Loucy (cell line): ENCODE measurements around the gene PC.
A peak's percentile ranks its signal among the peaks of the same experiment; 100 is the strongest.

Experiments
- H2AFZ ChIP-seq: fragments of 200-600 bp; sonication (generic); 2 replicates; pipeline ENCODE4 v1.6.0; 2016; ENCODE audit warnings: antibody characterized with exemption, mild to moderate bottlenecking, low read length, moderate library complexity
- H3F3A ChIP-seq: fragments of 200-600 bp; 2 replicates; pipeline ENCODE4 v1.6.0; 2016; ENCODE audit warnings: antibody characterized with exemption, low read depth, mild to moderate bottlenecking
- H3K27me3 ChIP-seq: fragments of 200-600 bp; sonication (generic); 2 replicates; pipeline ENCODE4 v1.6.1; 2014; ENCODE audit warnings: low read length, mild to moderate bottlenecking; ENCODE audit not compliant: insufficient read depth, poor library complexity, severe bottlenecking
- H3K36me3 ChIP-seq: fragments of 200-600 bp; sonication (generic); 2 replicates; pipeline ENCODE4 v1.6.1; 2016; ENCODE audit warnings: low read length; ENCODE audit not compliant: insufficient read depth
- H3K4me1 ChIP-seq: fragments of 200-600 bp; sonication (generic); 2 replicates; pipeline ENCODE4 v1.5.1; 2014; ENCODE audit warnings: low read length, mild to moderate bottlenecking; ENCODE audit not compliant: insufficient read depth, poor library complexity, severe bottlenecking
- H3K4me2 ChIP-seq: fragments of 200-600 bp; sonication (generic); 2 replicates; pipeline ENCODE4 v1.6.0; 2014; ENCODE audit warnings: antibody characterized with exemption, low read length, low read depth, mild to moderate bottlenecking; ENCODE audit not compliant: poor library complexity, severe bottlenecking
- H3K4me3 ChIP-seq: fragments of 200-600 bp; sonication (generic); 2 replicates; pipeline ENCODE4 v1.5.1; 2014; ENCODE audit warnings: low read length, mild to moderate bottlenecking, mixed read lengths; ENCODE audit not compliant: poor library complexity, severe bottlenecking
- H3K79me2 ChIP-seq: fragments of 200-600 bp; sonication (generic); 2 replicates; pipeline ENCODE4 v1.6.1; 2014; ENCODE audit warnings: low read length; ENCODE audit not compliant: insufficient read depth
- H3K9ac ChIP-seq: fragments of 200-600 bp; sonication (generic); 2 replicates; pipeline ENCODE4 v1.6.0; 2014; ENCODE audit warnings: mild to moderate bottlenecking, low read depth, low read length, moderate library complexity; ENCODE audit not compliant: poor library complexity, severe bottlenecking
- H3K9me2 ChIP-seq: fragments of 200-600 bp; sonication (generic); replicated peaks from 2 replicates; pipeline ENCODE4 v1.6.1; 2016; ENCODE audit warnings: low read depth, low read length, mixed read lengths
- H3K9me3 ChIP-seq: fragments of 200-600 bp; sonication (generic); 2 replicates; pipeline ENCODE4 v1.6.1; 2014; ENCODE audit warnings: mild to moderate bottlenecking, antibody characterized with exemption, low read length, low read depth; ENCODE audit not compliant: insufficient read depth
- H4K20me1 ChIP-seq: fragments of 200-600 bp; sonication (generic); 2 replicates; pipeline ENCODE4 v1.6.0; 2014; ENCODE audit warnings: antibody characterized with exemption, low read length, mild to moderate bottlenecking; ENCODE audit not compliant: insufficient read depth, poor library complexity, severe bottlenecking
- EZH2phosphoT487 ChIP-seq: fragments of 200-600 bp; IDR thresholded peaks from 2 replicates; pipeline ENCODE4 v1.6.1; 2018; ENCODE audit warnings: antibody characterized with exemption, mild to moderate bottlenecking, moderate library complexity, borderline replicate concordance
- TF ChIP-seq, protein P1 (sequence below): fragments of 200-600 bp; sonication (generic); conservative IDR thresholded peaks from 2 replicates; pipeline ENCODE4 v1.5.1; 2014; ENCODE audit warnings: mild to moderate bottlenecking, antibody characterized with exemption, low read length

PC gene

DNA sequence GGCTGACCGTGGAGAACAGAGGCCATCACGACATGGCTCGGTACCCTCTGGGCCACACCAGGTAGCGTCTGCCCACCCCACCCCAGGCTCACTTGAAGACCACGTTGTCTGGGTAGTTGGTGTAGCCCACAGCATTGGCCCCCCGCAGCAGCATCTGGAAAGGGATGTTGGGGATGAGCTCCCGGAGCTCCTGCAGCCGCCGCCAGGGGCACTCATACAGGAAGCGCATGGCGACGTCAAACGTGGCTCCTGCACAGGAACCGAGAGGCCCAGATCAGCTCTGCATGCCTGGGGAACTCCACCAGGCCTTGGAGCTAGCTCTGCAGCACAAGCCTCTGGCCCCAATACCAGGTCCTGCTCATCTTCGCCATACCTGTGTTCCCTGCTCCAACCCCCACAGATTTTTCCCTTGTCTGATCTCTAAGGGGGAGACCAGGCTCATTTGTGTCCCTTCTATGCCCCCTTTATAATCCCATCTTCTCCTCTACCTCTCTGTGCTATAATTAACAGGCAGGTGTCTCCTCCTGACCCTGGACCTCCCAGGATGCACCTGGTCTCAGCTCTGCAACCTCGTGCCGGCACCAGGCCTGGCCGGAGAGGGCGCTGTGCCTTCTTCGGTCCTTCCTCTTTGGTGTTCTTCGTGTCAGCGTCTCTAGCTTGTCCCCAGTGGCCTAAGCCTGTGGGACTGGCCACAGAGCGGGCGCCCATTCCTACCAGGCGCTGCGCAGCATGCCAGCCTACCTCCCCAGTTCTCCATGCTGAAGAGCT lies 106.3 kb downstream of the PC start:
- Histone ChIP-seq H3K9me3 (no peaks in the 10 kb centered on the region), H3K9me2 (no peaks in the 10 kb centered on the region), H3K4me1 (peaks cover 15% of the 10 kb centered on the region), H3K4me3 (no peak overlapping the region), H4K20me1 (no peaks in the 10 kb centered on the region), H3F3A (no peaks in the 10 kb centered on the region), H3K27me3 (no peaks in the 10 kb centered on the region), H3K9ac (no peak overlapping the region), H2AFZ (no peak overlapping the region), H3K4me2 (no peak overlapping the region), H3K36me3 (peaks cover 13% of the 10 kb centered on the region; the same call in 1 of the 2 replicates), H3K79me2 (peaks cover 10% of the 10 kb centered on the region; the same call in 1 of the 2 replicates)
- no peak for TF ChIP-seq EZH2phosphoT487
- TF ChIP-seq, protein P1, sequence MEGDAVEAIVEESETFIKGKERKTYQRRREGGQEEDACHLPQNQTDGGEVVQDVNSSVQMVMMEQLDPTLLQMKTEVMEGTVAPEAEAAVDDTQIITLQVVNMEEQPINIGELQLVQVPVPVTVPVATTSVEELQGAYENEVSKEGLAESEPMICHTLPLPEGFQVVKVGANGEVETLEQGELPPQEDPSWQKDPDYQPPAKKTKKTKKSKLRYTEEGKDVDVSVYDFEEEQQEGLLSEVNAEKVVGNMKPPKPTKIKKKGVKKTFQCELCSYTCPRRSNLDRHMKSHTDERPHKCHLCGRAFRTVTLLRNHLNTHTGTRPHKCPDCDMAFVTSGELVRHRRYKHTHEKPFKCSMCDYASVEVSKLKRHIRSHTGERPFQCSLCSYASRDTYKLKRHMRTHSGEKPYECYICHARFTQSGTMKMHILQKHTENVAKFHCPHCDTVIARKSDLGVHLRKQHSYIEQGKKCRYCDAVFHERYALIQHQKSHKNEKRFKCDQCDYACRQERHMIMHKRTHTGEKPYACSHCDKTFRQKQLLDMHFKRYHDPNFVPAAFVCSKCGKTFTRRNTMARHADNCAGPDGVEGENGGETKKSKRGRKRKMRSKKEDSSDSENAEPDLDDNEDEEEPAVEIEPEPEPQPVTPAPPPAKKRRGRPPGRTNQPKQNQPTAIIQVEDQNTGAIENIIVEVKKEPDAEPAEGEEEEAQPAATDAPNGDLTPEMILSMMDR: peak; percentile 37

DNA sequence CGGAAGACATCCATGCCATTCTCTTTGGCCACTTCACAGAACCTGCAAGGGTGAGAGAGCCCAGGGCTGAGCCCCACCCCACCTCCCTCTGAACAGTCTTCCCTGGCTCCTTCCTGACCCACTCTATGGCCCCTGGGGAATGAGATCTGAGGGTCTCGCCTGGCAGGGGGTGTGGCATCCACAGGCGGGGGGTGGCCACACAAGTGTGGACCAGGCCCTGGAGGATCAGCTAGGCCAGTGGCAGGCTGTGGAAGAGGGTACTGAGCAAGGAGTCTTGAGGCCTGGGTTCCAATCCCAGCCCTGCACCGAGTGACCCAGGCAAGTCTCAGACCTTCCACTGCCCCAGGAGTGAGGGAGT lies 107.0 kb downstream of the PC start:
- no peaks in the 10 kb centered on the region for H3K9me2 ChIP-seq
- H2AFZ ChIP-seq: no peak overlapping the region
- H3F3A ChIP-seq: no peaks in the 10 kb centered on the region
- H3K9me3 ChIP-seq: no peaks in the 10 kb centered on the region
- H3K4me3 ChIP-seq: no peak overlapping the region
- H3K36me3 ChIP-seq: peaks cover 17% of the 10 kb centered on the region; the same call in 1 of the 2 replicates
- H3K4me1 ChIP-seq: peaks cover 15% of the 10 kb centered on the region
- no peaks in the 10 kb centered on the region for H3K27me3 ChIP-seq
- TF ChIP-seq EZH2phosphoT487: no peak
- peaks cover 10% of the 10 kb centered on the region; the same call in 1 of the 2 replicates for H3K79me2 ChIP-seq
- no peaks in the 10 kb centered on the region for H4K20me1 ChIP-seq
- H3K9ac ChIP-seq: no peak overlapping the region
- no peak overlapping the region for H3K4me2 ChIP-seq

DNA sequence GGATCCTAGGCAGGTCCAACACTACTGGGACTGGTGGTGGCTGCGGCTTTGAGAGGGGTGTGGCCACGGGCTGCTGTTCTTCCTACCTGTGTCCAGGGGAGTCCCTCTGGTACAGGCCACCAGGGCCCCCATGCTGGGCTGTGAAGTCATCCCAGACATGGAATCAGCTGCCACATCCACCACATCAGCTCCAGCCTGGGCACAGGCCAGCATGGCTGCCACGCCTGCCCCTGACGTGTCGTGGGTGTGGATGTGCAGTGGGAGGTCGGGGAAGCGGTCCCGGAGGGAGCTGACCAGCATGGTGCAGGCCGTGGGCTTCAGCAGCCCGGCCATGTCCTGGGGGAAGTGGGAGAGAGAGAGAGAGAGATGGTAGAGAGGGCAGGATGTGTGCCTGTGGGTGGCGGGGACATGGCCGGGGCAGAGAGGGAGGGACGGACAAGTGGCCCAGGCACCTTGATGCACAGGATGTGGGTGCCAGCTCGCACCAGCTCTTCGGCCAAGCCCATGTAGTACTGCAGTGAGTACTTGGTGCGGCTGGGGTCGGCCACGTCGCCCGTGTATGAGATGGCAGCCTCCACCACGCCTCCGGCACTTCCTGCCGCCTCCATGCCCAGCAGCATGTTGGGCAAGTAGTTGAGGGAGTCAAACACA lies 107.5 kb downstream of the PC start:
- no peaks in the 10 kb centered on the region for H3K27me3 ChIP-seq
- no peaks in the 10 kb centered on the region for H3K9me2 ChIP-seq
- no peak overlapping the region for H3K4me2 ChIP-seq

More for the DNA sequence above, 107.5 kb downstream of the PC start:
- Histone ChIP-seq H3K9ac (no peak overlapping the region), H3F3A (no peaks in the 10 kb centered on the region), H3K4me3 (no peak overlapping the region), H3K4me1 (peaks cover 13% of the 10 kb centered on the region), H3K9me3 (no peaks in the 10 kb centered on the region), H3K36me3 (peaks cover 17% of the 10 kb centered on the region; the same call in 1 of the 2 replicates), H4K20me1 (no peaks in the 10 kb centered on the region), H2AFZ (no peak overlapping the region), H3K79me2 (peaks cover 14% of the 10 kb centered on the region; the same call in 1 of the 2 replicates)
- TF ChIP-seq, protein P1: no peak
- no peak for TF ChIP-seq EZH2phosphoT487
